Kidney epithelial cell (primary cell): ENCODE results near the gene LSM4. TPM values are rescaled to one million over a fixed set of nuclear protein-coding genes. Genes with fewer than 3 reads are reported as not detected.

Experiments used
- DNase-seq: peaks from one replicate; pipeline ENCODE4 v3.0.0-alpha.2; 2010; ENCODE audit warnings: low read depth
- H3K27me3 ChIP-seq: 2 replicates; pipeline ENCODE4 v1.6.0; 2011; ENCODE audit warnings: low read length; ENCODE audit not compliant: control insufficient read depth, insufficient read depth
- H3K36me3 ChIP-seq: 2 replicates; pipeline ENCODE4 v1.5.1; 2011; ENCODE audit warnings: low read length; ENCODE audit not compliant: control insufficient read depth, insufficient read depth
- H3K4me3 ChIP-seq: 2 replicates; pipeline ENCODE4 v1.5.1; 2011; ENCODE audit warnings: low read depth, mild to moderate bottlenecking, control low read depth, low read length
- CTCF ChIP-seq: IDR thresholded peaks from 2 replicates; pipeline ENCODE4 v1.5.1; 2011; ENCODE audit warnings: mild to moderate bottlenecking, moderate library complexity, low read length, control low read depth, inconsistent platforms; ENCODE audit not compliant: insufficient read depth, poor library complexity, severe bottlenecking
- total RNA-seq: library from RNA; depleted of rRNA; stranded (reverse); fragments of >200 nt; gene quantifications from 2 replicates; pipeline ENCODE4 v1.2.3, GENCODE V29; 2015

LSM4 gene
- total RNA-seq, 1 donor from 2014 or later, result 367 TPM

- no peak for TF ChIP-seq CTCF
- H3K27me3 ChIP-seq, result no peaks in the 10 kb centered on the region
These were observed 55.8 kb downstream of the LSM4 start for GRCh38 chr19:18266771-18267686.

GRCh38 chr19:18265582-18265981 is 57.3 kb downstream of the LSM4 start:
- TF ChIP-seq CTCF, result no peak
- DNase-seq, result no peak
- no peaks in the 10 kb centered on the region for H3K27me3 ChIP-seq
- H3K36me3 ChIP-seq, result no peaks in the 10 kb centered on the region
- no peak overlapping the region for H3K4me3 ChIP-seq

More at GRCh38 chr19:18266771-18267686, 55.8 kb downstream of the LSM4 start:
- no peak for DNase-seq
- no peak overlapping the region for H3K4me3 ChIP-seq
- H3K36me3 ChIP-seq, result no peaks in the 10 kb centered on the region

- TF ChIP-seq CTCF, result no peak
- DNase-seq, result no peak
- Histone ChIP-seq H3K36me3 (no peaks in the 10 kb centered on the region), H3K27me3 (no peaks in the 10 kb centered on the region), H3K4me3 (no peak overlapping the region)
These were observed 57.8 kb downstream of the LSM4 start for GRCh38 chr19:18264971-18265540.

- DNase-seq, result no peak
These were observed 58.6 kb downstream of the LSM4 start for GRCh38 chr19:18264137-18264854.

More at GRCh38 chr19:18264137-18264854, 58.6 kb downstream of the LSM4 start:
- no peaks in the 10 kb centered on the region for H3K27me3 ChIP-seq
- H3K4me3 ChIP-seq, result no peak overlapping the region
- no peak for TF ChIP-seq CTCF
- H3K36me3 ChIP-seq, result no peaks in the 10 kb centered on the region
